Smooth muscle cell (in vitro differentiated cells): ENCODE data around the gene ITGB4. TPM values are rescaled to one million over a fixed set of nuclear protein-coding genes. Genes with fewer than 3 reads are reported as not detected.

Experiments used
- DNase-seq: peaks from one replicate; lab custom pipeline; 2025; ENCODE audit not compliant: unreplicated experiment; lab: John Stamatoyannopoulos, UW
- H2AFZ ChIP-seq: fragments of 200-600 bp; sonication (generic); 2 replicates; pipeline ENCODE4 v1.6.0; 2016; ENCODE audit warnings: antibody characterized with exemption, low read depth, mild to moderate bottlenecking
- H3F3A ChIP-seq: fragments of 200-600 bp; sonication (generic); 2 replicates; pipeline ENCODE4 v1.6.0; 2017; ENCODE audit warnings: antibody characterized with exemption, low read depth
- H3K27ac ChIP-seq: fragments of 200-600 bp; sonication (generic); 2 replicates; pipeline ENCODE4 v1.5.1; 2016; ENCODE audit warnings: low read depth, mild to moderate bottlenecking
- H3K27me3 ChIP-seq: fragments of 200-600 bp; sonication (generic); 2 replicates; pipeline ENCODE4 v1.6.1; 2016; ENCODE audit warnings: low read depth, mild to moderate bottlenecking
- H3K36me3 ChIP-seq: fragments of 200-600 bp; sonication (generic); 2 replicates; pipeline ENCODE4 v1.5.1; 2016; ENCODE audit warnings: low read depth
- H3K4me1 ChIP-seq: fragments of 200-600 bp; sonication (generic); 2 replicates; pipeline ENCODE4 v1.5.1; 2016; ENCODE audit warnings: low read depth
- H3K4me2 ChIP-seq: fragments of 200-600 bp; sonication (generic); 2 replicates; pipeline ENCODE4 v1.6.0; 2016; ENCODE audit warnings: mild to moderate bottlenecking
- H3K4me3 ChIP-seq: fragments of 200-600 bp; sonication (generic); 2 replicates; pipeline ENCODE4 v1.5.1; 2016; ENCODE audit warnings: mild to moderate bottlenecking
- H3K79me2 ChIP-seq: fragments of 200-600 bp; sonication (generic); 2 replicates; pipeline ENCODE4 v1.6.0; 2016; ENCODE audit warnings: low read depth, mild to moderate bottlenecking
- H3K9ac ChIP-seq: fragments of 200-600 bp; sonication (generic); 2 replicates; pipeline ENCODE4 v1.6.0; 2016; ENCODE audit warnings: low read depth
- H3K9me3 ChIP-seq: fragments of 200-600 bp; sonication (generic); replicated peaks from 2 replicates; pipeline ENCODE4 v1.5.1; 2016; ENCODE audit warnings: low read depth
- H4K20me1 ChIP-seq: fragments of 200-600 bp; sonication (generic); 2 replicates; pipeline ENCODE4 v1.6.0; 2016; ENCODE audit warnings: low read depth
- WGBS: methylation state at CpG from one replicate; pipeline ENCODE4 v1.1.7; 2016; ENCODE audit warnings: low lambda C conversion rate; 5-methylcytosine and 5-hydroxymethylcytosine counted together
- polyA plus RNA-seq: library from polyadenylated mRNA; unstranded; fragments of >200 nt; fragmentation: Nextera tagmentation; extraction: Ambion mirVana; gene quantifications from 2 replicates; pipeline ENCODE4 v1.2.1, GENCODE V29; 2016
- total RNA-seq: library from RNA; depleted of rRNA; stranded (reverse); fragments of >200 nt; gene quantifications from 2 replicates; pipeline ENCODE4 v1.2.3, GENCODE V29; 2014
- TF ChIP-seq, protein P1 (sequence below): fragments of 200-600 bp; sonication (generic); IDR thresholded peaks from 2 replicates; pipeline ENCODE4 v1.5.1; 2017; ENCODE audit warnings: borderline replicate concordance, mild to moderate bottlenecking, antibody characterized with exemption; ENCODE audit not compliant: insufficient read depth, poor library complexity, severe bottlenecking

The ITGB4 gene
- total and polyA plus RNA-seq, 2 experiments from 2014 or later: 47.2 to 83.8 TPM

DNA sequence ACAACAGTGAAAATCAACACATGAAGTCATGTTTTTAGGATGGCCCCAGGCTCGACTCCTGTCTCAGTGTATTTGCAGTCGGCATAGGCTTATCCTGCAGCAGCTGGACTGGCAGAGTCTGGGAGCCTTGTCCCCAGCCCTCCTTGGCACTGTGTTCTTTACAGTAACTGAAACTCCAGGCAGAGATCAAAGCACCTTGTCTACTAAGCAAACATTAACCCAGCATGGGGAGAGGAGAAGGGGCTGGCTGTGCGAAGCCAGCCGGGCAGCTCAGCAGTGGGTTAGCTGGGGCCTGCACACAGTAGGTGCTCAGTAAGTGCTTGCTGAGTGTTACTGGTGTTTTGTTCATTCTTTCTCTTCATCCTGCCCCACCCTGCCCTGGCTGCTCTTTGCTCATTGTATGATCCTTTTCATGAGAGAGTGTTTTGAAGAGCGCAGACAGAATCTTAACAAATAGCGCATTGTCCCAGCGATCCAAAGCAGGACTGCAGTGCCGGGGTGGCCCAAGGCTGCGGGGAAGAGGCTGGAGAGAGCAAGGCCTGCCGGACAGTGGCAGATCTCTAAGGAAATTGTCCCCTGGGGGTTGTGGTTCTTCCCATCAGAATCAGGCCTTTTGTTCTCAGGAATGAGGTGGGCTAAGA is 23.5 kb upstream of the ITGB4 start:
- H2AFZ ChIP-seq: no peak overlapping the region
- H4K20me1 ChIP-seq: peaks cover 33% of the 10 kb centered on the region
- no peak for DNase-seq
- H3K36me3 ChIP-seq: no peaks in the 10 kb centered on the region
- TF ChIP-seq, protein P1, sequence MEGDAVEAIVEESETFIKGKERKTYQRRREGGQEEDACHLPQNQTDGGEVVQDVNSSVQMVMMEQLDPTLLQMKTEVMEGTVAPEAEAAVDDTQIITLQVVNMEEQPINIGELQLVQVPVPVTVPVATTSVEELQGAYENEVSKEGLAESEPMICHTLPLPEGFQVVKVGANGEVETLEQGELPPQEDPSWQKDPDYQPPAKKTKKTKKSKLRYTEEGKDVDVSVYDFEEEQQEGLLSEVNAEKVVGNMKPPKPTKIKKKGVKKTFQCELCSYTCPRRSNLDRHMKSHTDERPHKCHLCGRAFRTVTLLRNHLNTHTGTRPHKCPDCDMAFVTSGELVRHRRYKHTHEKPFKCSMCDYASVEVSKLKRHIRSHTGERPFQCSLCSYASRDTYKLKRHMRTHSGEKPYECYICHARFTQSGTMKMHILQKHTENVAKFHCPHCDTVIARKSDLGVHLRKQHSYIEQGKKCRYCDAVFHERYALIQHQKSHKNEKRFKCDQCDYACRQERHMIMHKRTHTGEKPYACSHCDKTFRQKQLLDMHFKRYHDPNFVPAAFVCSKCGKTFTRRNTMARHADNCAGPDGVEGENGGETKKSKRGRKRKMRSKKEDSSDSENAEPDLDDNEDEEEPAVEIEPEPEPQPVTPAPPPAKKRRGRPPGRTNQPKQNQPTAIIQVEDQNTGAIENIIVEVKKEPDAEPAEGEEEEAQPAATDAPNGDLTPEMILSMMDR: no peak
- H3F3A ChIP-seq: peaks cover 7% of the 10 kb centered on the region
- H3K27ac ChIP-seq: peak overlapping the region; percentile 46
- peaks cover 7% of the 10 kb centered on the region for H3K79me2 ChIP-seq
- no peak overlapping the region for H3K4me3 ChIP-seq
- H3K4me1 ChIP-seq: peaks cover 16% of the 10 kb centered on the region
- 85% methylated on average over 10 of the region's 10 CpGs for WGBS
- no peak overlapping the region for H3K9ac ChIP-seq
- no peaks in the 10 kb centered on the region for H3K27me3 ChIP-seq
- no peak overlapping the region for H3K4me2 ChIP-seq
- no peaks in the 10 kb centered on the region for H3K9me3 ChIP-seq

DNA sequence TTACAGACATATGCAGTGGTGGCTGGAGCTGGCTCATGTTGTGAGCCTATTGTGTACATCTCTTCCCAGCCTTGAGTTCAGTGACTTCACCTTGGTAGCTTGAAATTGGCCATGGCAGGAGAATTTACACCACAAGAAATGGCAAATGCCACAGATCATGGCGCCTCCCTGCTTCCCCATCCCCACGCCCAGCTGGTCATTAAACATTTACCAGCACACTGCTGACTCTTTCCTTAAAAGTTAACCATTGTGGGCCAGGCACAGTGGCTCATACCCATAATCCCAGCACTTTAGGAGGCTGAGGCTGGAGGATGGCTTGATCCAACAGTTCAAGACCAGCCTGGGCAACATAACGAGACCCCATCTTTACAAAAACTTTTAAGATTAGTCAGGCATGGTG is 22.6 kb upstream of the ITGB4 start:
- no peak overlapping the region for H3K27ac ChIP-seq
- peaks cover 26% of the 10 kb centered on the region for H4K20me1 ChIP-seq
- no peak overlapping the region for H3K9ac ChIP-seq
- no peak overlapping the region for H3K4me3 ChIP-seq
- no peaks in the 10 kb centered on the region for H3K27me3 ChIP-seq
- DNase-seq: no peak
- WGBS: 93% methylated on average over 3 of the region's 3 CpGs
- no peak overlapping the region for H3K4me2 ChIP-seq
- peaks cover 2% of the 10 kb centered on the region for H3K79me2 ChIP-seq
- no peaks in the 10 kb centered on the region for H3K9me3 ChIP-seq
- peaks cover 3% of the 10 kb centered on the region for H3F3A ChIP-seq
- no peaks in the 10 kb centered on the region for H3K36me3 ChIP-seq
- TF ChIP-seq, protein P1: no peak
- no peak overlapping the region for H2AFZ ChIP-seq
- H3K4me1 ChIP-seq: peaks cover 7% of the 10 kb centered on the region

DNA sequence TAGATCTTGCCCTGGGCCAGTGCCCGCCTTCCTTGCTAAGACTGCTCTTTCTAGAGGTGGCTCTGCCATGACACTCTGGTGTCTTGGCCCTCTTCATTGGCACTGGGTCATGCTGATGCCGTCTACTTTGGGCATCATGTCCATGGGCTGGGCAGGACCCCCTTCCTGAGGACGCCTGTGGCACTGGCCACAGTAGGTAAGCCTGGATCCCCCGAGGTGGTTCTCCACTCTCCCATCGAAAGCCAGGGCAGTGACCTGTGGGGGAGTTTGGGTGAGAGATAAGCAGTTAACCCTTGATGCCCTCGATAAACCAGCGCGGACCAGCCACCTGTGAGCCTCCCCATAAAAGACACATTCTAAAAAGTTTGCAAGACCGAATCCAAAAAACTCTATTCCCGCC is 20.0 kb upstream of the ITGB4 start:
- H3K4me1 ChIP-seq: no peaks in the 10 kb centered on the region
- H3K4me2 ChIP-seq: no peak overlapping the region
- H3F3A ChIP-seq: peaks cover 3% of the 10 kb centered on the region
- no peak overlapping the region for H3K4me3 ChIP-seq
- TF ChIP-seq, protein P1: no peak
- H3K36me3 ChIP-seq: no peaks in the 10 kb centered on the region
- H3K27ac ChIP-seq: peak overlapping the region; percentile 95
- peaks cover 22% of the 10 kb centered on the region for H4K20me1 ChIP-seq
- H3K9ac ChIP-seq: peak overlapping the region; percentile 77
- no peaks in the 10 kb centered on the region for H3K27me3 ChIP-seq
- DNase-seq: no peak
- 95% methylated on average over 10 of the region's 10 CpGs for WGBS
- no peaks in the 10 kb centered on the region for H3K9me3 ChIP-seq
- H2AFZ ChIP-seq: no peak overlapping the region
- H3K79me2 ChIP-seq: peaks cover 2% of the 10 kb centered on the region

DNA sequence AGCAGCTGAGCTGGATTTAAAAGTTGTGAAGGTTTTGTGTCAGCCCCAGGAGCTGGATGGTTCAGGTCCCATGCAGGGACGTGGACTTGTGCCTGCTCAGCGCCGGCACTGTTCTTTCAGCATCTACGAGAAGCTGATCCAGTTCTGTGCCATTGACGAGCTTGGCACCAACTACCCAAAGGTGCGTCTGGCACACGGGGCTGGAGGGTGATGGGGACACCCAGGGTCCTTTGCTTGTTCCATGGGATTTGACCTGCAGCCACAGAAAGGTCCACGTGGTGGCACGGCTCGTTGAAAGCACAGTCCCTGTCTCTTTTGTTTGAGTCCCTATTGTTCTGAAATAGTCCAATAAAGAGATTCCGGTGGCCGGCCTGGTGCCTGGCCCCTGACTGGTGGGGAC is 18.1 kb upstream of the ITGB4 start:
- no peaks in the 10 kb centered on the region for H3K27me3 ChIP-seq
- H3K9ac ChIP-seq: no peak overlapping the region
- H3K36me3 ChIP-seq: no peaks in the 10 kb centered on the region
- H3K4me2 ChIP-seq: no peak overlapping the region
- H3K9me3 ChIP-seq: no peaks in the 10 kb centered on the region
- no peaks in the 10 kb centered on the region for H3K4me1 ChIP-seq
- H3K79me2 ChIP-seq: peaks cover 2% of the 10 kb centered on the region
- H2AFZ ChIP-seq: no peak overlapping the region
- no peak for DNase-seq
- peaks cover under 1% of the 10 kb centered on the region for H3F3A ChIP-seq
- no peak overlapping the region for H3K4me3 ChIP-seq
- 99% methylated on average over 12 of the region's 12 CpGs for WGBS
- H4K20me1 ChIP-seq: peaks cover 14% of the 10 kb centered on the region
- TF ChIP-seq, protein P1: no peak
- no peak overlapping the region for H3K27ac ChIP-seq
